Stimulated activated CD8-positive, alpha-beta memory T cell treated with anti-CD3 and anti-CD28 coated beads, Interleukin-15, amount 100 ng/mL, for 4 hours (primary cell): ENCODE data around the gene CD8B.

ENCODE experiments used
- DNase-seq, 2 donors: peaks; one replicate each; pipeline ENCODE4 v3.0.0-alpha.2; 2020; ENCODE audit warnings: low read depth in 2 of 2

The CD8B gene

DNA sequence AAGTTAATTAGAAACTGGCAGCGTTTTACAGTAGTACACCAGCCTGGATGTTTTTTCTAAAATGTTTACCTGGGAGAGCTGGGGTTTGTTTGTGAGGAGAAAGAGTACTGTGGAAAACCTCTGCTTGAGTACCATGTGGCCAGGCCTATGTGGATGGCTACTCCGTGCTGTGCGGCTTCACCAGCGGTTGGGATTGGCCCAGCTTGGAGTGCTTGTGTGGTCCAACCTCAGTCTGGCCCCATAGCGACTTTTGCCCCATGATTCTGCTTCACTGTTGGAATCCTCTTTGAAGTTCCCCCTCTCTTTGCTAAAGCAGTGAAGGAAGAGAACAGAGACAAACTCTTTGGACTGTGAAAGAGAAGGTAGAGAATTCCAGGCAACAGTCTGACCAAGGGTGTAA lies 86.8 kb downstream of the CD8B start:
- no peak for DNase-seq

DNA sequence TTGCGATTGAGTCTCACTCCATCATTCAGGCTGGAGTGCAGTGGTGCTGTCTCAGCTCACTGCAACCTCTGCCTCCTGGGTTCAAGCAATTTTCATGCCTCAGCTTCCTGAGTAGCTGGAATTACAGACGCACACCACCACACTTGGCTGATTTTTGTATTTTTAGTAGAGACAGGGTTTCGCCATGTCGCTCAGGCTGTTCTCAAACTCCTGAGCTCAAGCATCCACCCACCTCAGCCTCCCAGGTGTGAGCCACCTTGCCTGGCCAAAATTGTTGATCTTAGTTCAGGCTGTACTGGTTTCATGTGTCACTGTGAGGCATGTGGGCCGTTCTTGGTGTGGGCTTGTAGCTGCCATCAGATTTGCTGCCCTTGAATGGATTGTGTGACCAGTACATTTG lies 89.1 kb downstream of the CD8B start:
- no peak for DNase-seq

DNA sequence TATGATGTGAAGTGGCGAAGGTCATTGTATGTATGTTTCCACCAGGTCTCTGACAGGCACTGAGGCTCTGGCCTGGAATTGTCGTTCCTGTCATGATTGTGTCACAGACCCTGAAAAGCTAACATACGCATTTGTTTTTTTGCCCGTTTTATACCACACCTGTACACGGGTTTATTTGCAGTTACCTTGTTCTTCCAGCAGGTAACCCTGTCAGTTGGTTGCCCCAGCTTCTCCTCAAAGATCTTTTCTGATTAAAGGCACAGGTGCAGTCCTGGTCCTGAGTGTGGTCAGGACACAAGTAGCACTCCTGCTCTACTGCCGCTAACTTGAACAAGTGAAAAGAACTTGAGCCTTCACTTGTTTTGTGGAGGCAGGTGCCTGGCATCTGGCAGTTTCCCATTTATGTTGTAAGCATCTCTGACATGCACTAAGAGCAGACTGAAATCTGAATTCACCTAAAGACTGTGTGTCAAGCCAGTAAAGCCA lies 90.8 kb downstream of the CD8B start:
- DNase-seq: no peak

DNA sequence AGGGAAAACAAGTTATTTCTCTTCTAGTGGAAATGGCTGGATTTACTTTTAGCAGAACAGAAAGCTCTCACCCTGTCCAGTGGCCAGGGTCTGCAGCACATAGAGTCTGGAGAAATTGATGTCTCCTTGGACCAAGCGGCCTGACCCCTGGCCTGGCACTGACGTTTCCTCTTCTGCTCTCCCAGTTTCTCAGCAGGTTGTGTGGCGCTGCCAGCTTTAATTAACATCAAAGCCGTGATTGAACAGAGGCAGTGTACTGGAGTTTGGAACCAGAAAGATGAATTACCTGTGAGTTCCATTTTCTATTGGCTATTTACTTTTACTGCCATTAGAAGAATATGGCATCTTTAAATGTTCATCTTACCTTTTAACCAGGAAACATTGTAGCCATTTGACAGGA lies 91.8 kb downstream of the CD8B start:
- DNase-seq: no peak

DNA sequence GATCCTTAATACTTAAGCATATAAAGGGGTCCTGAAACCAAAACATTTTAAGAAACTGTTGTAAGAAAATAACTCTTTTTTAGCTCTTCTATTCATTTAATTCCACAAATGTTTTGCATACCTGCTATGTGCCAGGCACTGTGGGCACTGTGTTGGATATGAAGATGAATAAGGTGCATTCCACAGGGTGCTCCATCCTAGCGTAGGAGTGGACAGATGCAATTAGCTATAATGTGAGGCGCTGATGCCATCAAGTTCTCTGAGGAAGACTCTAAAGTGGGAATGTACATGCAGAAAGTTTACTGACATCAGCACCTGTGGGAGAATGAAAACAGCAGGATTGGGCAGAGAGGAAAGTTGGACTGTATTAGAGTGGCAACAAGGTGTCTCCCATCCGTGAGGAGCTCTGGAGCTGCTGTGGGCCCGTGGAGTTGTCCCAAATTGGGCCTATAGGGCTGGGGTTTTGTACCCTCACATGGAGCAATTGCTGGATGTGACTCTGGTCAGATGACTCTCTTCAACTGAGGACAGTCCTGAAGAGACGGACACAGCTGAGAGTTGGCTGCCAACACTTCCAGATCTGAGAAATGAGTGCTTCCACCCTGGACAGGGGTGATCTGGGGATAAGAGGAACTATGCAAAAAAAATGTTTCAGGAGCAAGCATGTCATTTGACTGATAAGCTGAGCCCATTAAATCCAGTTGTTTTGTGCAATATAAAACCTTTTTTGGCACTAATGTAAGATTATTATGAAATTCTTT lies 93.3 kb downstream of the CD8B start:
- no peak for DNase-seq
